Neural progenitor cell (in vitro differentiated cells): ENCODE results near the gene PIAS1. TPM values are rescaled to one million over a fixed set of nuclear protein-coding genes. Genes with fewer than 3 reads are reported as not detected.

Experiments used
- DNase-seq: peaks from one replicate; pipeline ENCODE4 v3.0.0-alpha.2; 2016; ENCODE audit warnings: low spot score
- H2AFZ ChIP-seq: fragments of 200-600 bp; sonication (generic); replicated peaks from 2 replicates; pipeline ENCODE4 v1.6.1; 2016; ENCODE audit warnings: antibody characterized with exemption
- H3F3A ChIP-seq: fragments of 200-600 bp; sonication (generic); 2 replicates; pipeline ENCODE4 v1.6.1; 2016; ENCODE audit warnings: antibody characterized with exemption, low read depth
- H3K27ac ChIP-seq: fragments of 200-600 bp; sonication (generic); 2 replicates; pipeline ENCODE4 v1.5.1; 2016; ENCODE audit warnings: mild to moderate bottlenecking
- H3K27me3 ChIP-seq: fragments of 200-600 bp; sonication (generic); 2 replicates; pipeline ENCODE4 v1.6.1; 2016; ENCODE audit warnings: mild to moderate bottlenecking, moderate library complexity
- H3K36me3 ChIP-seq: fragments of 200-600 bp; sonication (generic); 2 replicates; pipeline ENCODE4 v1.5.1; 2016
- H3K4me1 ChIP-seq: fragments of 200-600 bp; sonication (generic); 2 replicates; pipeline ENCODE4 v1.6.1; 2016; ENCODE audit warnings: mixed run types
- H3K4me2 ChIP-seq: fragments of 200-600 bp; sonication (generic); 2 replicates; pipeline ENCODE4 v1.6.1; 2016
- H3K4me3 ChIP-seq: fragments of 200-600 bp; sonication (generic); 2 replicates; pipeline ENCODE4 v1.5.1; 2016
- H3K79me2 ChIP-seq: fragments of 200-600 bp; sonication (generic); 2 replicates; pipeline ENCODE4 v1.6.1; 2016; ENCODE audit warnings: low read depth
- H3K9ac ChIP-seq: fragments of 200-600 bp; sonication (generic); 2 replicates; pipeline ENCODE4 v1.6.1; 2016
- H3K9me3 ChIP-seq: fragments of 200-600 bp; sonication (generic); 2 replicates; pipeline ENCODE4 v1.5.1; 2016; ENCODE audit warnings: low read depth
- H4K20me1 ChIP-seq: fragments of 200-600 bp; sonication (generic); 2 replicates; pipeline ENCODE4 v1.6.1; 2016; ENCODE audit warnings: low read depth
- H3K27ac Mint-ChIP-seq: 3 replicates; pipeline ENCODE4 v1.8.0; 2021; ENCODE audit warnings: mixed read lengths
- H3K27me3 Mint-ChIP-seq: 2 replicates; pipeline ENCODE4 v1.8.0; 2022; ENCODE audit warnings: low read depth, mild to moderate bottlenecking, inconsistent platforms, moderate library complexity, mixed read lengths; ENCODE audit not compliant: insufficient read depth
- H3K36me3 Mint-ChIP-seq: 3 replicates; pipeline ENCODE4 v1.8.0; 2021; ENCODE audit warnings: mixed read lengths
- H3K4me1 Mint-ChIP-seq: 3 replicates; pipeline ENCODE4 v1.8.0; 2021; ENCODE audit warnings: mixed read lengths
- H3K4me3 Mint-ChIP-seq: 3 replicates; pipeline ENCODE4 v1.8.0; 2021; ENCODE audit warnings: mild to moderate bottlenecking, moderate library complexity, mixed read lengths
- H3K9me3 Mint-ChIP-seq: 3 replicates; pipeline ENCODE4 v1.8.0; 2020; ENCODE audit warnings: mixed read lengths
- CTCF ChIP-seq: fragments of 200-600 bp; sonication (generic); IDR thresholded peaks from 2 replicates; pipeline ENCODE4 v1.5.1; 2017; ENCODE audit warnings: antibody characterized with exemption, mild to moderate bottlenecking
- EZH2 ChIP-seq: fragments of 200-600 bp; sonication (generic); IDR thresholded peaks from 2 replicates; pipeline ENCODE4 v1.6.1; 2017; ENCODE audit warnings: antibody characterized with exemption, mild to moderate bottlenecking, moderate library complexity
- EZH2phosphoT487 ChIP-seq: fragments of 200-600 bp; sonication (generic); IDR thresholded peaks from 2 replicates; pipeline ENCODE4 v1.6.1; 2017; ENCODE audit warnings: antibody characterized with exemption
- total RNA-seq: library from RNA; depleted of rRNA; stranded (reverse); fragments of >200 nt; gene quantifications from 2 replicates; pipeline ENCODE4 v1.2.3, GENCODE V29; 2015; ENCODE audit warnings: low replicate concordance

PIAS1 gene
- total RNA-seq, 1 donor from 2014 or later, result 34.6 TPM

DNA sequence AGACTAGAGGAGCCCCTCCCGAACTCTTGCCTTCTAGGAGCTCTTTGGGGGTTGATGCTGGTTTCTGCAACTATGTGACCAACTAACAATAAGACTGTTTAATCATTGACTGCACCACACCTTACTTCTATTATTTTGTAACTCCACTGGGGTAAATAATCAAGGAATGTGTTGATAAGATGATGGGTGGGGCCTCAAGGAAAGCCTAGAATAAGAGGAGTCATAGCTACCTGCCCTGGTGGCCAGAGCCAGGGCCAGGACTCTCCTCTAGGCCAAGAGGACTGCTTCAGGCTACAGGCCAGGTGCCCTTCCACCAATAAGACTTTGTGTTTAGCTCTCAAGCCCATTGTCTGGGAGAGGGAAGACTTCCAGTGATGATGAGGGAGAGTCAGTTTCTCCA lies 41.2 kb upstream of the PIAS1 start:
- no peak overlapping the region for H3K4me2 ChIP-seq
- H3F3A ChIP-seq, result no peaks in the 10 kb centered on the region
- Mint-ChIP-seq H3K4me1 (peaks cover 6% of the 10 kb centered on the region), H3K36me3 (peaks cover 7% of the 10 kb centered on the region), H3K9me3 (peaks cover 11% of the 10 kb centered on the region), H3K27me3 (peaks cover 6% of the 10 kb centered on the region), H3K27ac (no peak overlapping the region), H3K4me3 (no peak overlapping the region)
- TF ChIP-seq EZH2phosphoT487 (no peak), CTCF (no peak), EZH2 (no peak)
- no peak overlapping the region for H3K27ac ChIP-seq
- H3K4me1 ChIP-seq, result no peaks in the 10 kb centered on the region
- H3K9ac ChIP-seq, result no peak overlapping the region
- no peak overlapping the region for H3K4me3 ChIP-seq
- H3K36me3 ChIP-seq, result no peaks in the 10 kb centered on the region
- no peaks in the 10 kb centered on the region for H3K27me3 ChIP-seq
- H2AFZ ChIP-seq, result no peak overlapping the region
- no peak for DNase-seq
- no peaks in the 10 kb centered on the region for H3K9me3 ChIP-seq
- H4K20me1 ChIP-seq, result no peaks in the 10 kb centered on the region
- H3K79me2 ChIP-seq, result no peaks in the 10 kb centered on the region

DNA sequence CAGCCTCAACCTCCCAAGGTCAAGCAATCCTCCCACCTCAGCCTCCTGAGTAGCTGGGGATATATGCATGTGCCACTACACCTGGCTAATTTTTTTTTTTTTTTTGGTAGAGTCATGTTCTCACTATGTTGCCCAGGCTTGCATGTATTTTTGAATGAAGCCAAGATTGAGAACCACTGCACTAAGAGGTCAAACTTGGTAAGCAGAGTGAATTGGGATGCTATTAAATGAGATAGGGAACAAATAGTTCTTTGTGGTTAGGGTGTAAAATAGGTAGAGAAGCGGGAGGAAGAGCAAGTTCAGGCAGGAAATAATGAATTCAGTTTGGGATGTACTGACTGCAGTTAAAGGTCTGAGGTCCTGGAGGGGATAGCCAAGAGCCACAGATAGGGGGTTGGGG lies 39.9 kb upstream of the PIAS1 start:
- Histone ChIP-seq H3K27ac (no peak overlapping the region), H4K20me1 (no peaks in the 10 kb centered on the region), H3K79me2 (no peaks in the 10 kb centered on the region), H3K36me3 (no peaks in the 10 kb centered on the region), H3K27me3 (no peaks in the 10 kb centered on the region), H3F3A (no peaks in the 10 kb centered on the region), H3K4me1 (no peaks in the 10 kb centered on the region), H3K4me3 (no peak overlapping the region), H2AFZ (no peak overlapping the region), H3K9me3 (no peaks in the 10 kb centered on the region), H3K4me2 (no peak overlapping the region), H3K9ac (no peak overlapping the region)
- TF ChIP-seq CTCF (no peak), EZH2phosphoT487 (no peak), EZH2 (no peak)
- Mint-ChIP-seq H3K36me3 (peaks cover 5% of the 10 kb centered on the region), H3K9me3 (peaks cover 6% of the 10 kb centered on the region), H3K4me1 (peaks cover 6% of the 10 kb centered on the region), H3K4me3 (no peak overlapping the region), H3K27me3 (peaks cover 4% of the 10 kb centered on the region), H3K27ac (no peak overlapping the region)
- DNase-seq, result no peak

- Mint-ChIP-seq H3K36me3 (peaks cover 2% of the 10 kb centered on the region), H3K27me3 (peaks cover 4% of the 10 kb centered on the region), H3K9me3 (peaks cover 3% of the 10 kb centered on the region), H3K4me1 (peaks cover 2% of the 10 kb centered on the region), H3K27ac (no peak overlapping the region), H3K4me3 (no peak overlapping the region)
- Histone ChIP-seq H3K27ac (no peak overlapping the region), H3K4me3 (no peak overlapping the region), H3K4me1 (no peaks in the 10 kb centered on the region), H3K79me2 (no peaks in the 10 kb centered on the region), H3K36me3 (no peaks in the 10 kb centered on the region), H3K4me2 (no peak overlapping the region), H2AFZ (no peak overlapping the region), H4K20me1 (no peaks in the 10 kb centered on the region), H3F3A (no peaks in the 10 kb centered on the region), H3K9ac (no peak overlapping the region), H3K27me3 (no peaks in the 10 kb centered on the region), H3K9me3 (no peaks in the 10 kb centered on the region)
- TF ChIP-seq CTCF, result no peak
- no peak for TF ChIP-seq EZH2phosphoT487
- TF ChIP-seq EZH2, result no peak
- no peak for DNase-seq
These were observed 38.9 kb upstream of the PIAS1 start for GRCh38 chr15:68015244-68015643.
